HFF-Myc (cell line): ENCODE results near the gene TMEM117.

Experiments
- DNase-seq: peaks from one replicate; pipeline ENCODE4 v3.0.0-alpha.2; 2011; ENCODE audit warnings: low read depth; ENCODE audit errors: extremely low read depth
- H3K4me3 ChIP-seq: replicated peaks from 2 replicates; pipeline ENCODE4 v1.5.1; 2011; ENCODE audit warnings: low read depth, mild to moderate bottlenecking, control low read depth, low read length
- CTCF ChIP-seq: IDR thresholded peaks from 2 replicates; pipeline ENCODE4 v1.5.1; 2012; ENCODE audit warnings: mild to moderate bottlenecking, low read depth, low read length, control low read depth; ENCODE audit errors: missing control alignments

Gene TMEM117

GRCh38 chr12:43882578-43883178 lies 46.8 kb downstream of the TMEM117 start:
- DNase-seq, result peak; percentile 26
- peak; percentile 71 for TF ChIP-seq CTCF
- no peak overlapping the region for H3K4me3 ChIP-seq

- TF ChIP-seq CTCF, result no peak
- no peak overlapping the region for H3K4me3 ChIP-seq
- no peak for DNase-seq
These were observed 47.4 kb downstream of the TMEM117 start for GRCh38 chr12:43883311-43883710.

GRCh38 chr12:43883748-43884147 lies 47.9 kb downstream of the TMEM117 start:
- DNase-seq, result no peak
- no peak overlapping the region for H3K4me3 ChIP-seq
- TF ChIP-seq CTCF, result no peak

- no peak for TF ChIP-seq CTCF
- no peak overlapping the region for H3K4me3 ChIP-seq
- no peak for DNase-seq
These were observed 49.0 kb downstream of the TMEM117 start for GRCh38 chr12:43884683-43885410.

- no peak for DNase-seq
- TF ChIP-seq CTCF, result no peak
- no peak overlapping the region for H3K4me3 ChIP-seq
These were observed 51.5 kb downstream of the TMEM117 start for GRCh38 chr12:43887397-43887796.

DNA sequence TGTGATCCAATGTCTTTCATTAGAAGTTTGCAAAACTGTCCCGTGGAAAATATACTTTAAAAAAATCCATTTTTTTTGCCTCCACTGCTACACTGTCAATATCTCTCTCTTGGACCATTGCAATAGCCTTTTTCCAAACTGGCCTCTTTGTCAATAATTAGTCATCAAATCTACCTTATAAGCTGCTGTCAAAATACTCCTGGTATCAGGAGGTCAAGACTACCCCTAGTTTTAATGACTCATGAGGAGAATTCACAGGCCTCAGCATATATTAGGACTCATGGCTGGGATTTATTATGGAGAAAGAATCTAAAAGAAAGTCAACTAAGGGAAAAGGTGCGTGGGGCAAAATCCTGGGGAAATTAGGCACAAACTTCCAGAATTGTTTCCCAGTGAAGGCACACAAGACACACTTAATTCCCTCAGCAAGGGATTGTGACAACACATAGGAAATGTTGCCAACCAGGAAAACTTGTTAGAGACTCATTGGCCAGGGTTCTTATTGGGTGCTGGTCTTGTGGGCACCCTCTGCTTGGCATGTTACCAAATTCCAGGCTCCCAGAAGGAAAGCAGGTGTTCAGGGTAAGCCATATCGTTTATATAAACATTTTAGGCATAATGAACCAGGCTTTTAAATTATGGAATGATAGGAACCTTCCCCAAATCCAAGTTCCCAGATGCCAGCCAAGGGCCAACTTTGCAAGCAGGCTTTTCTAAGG lies 56.1 kb downstream of the TMEM117 start:
- no peak for DNase-seq
- TF ChIP-seq CTCF, result no peak
- no peak overlapping the region for H3K4me3 ChIP-seq
